Stimulated activated CD8-positive, alpha-beta memory T cell treated with anti-CD3 and anti-CD28 coated beads, Interleukin-7, amount 100 ng/mL, for 48 hours (primary cell): Measurements from ENCODE around the gene RPS6KB2.

Experiments
- DNase-seq, 2 donors: peaks; one replicate each; pipeline ENCODE4 v3.0.0-alpha.2; 2020; ENCODE audit warnings: low read depth in 1 of 2; ENCODE audit errors: extremely low read depth in 1 of 2

Gene RPS6KB2

GRCh38 chr11:67428052-67429001, at the start of gene RPS6KB2:
RPS6KB2 (plus strand) TSS chr11:67428494; CDS start chr11:67428546, 52 bp downstream.
- DNase-seq = peak; percentile 97

- DNase-seq = no peak
Observed at GRCh38 chr11:67378544-67378943, 49.8 kb upstream of the RPS6KB2 start.

- no peak for DNase-seq
Observed at GRCh38 chr11:67379061-67380058, 48.9 kb upstream of the RPS6KB2 start.

- no peak for DNase-seq
Observed at GRCh38 chr11:67381244-67381972, 46.9 kb upstream of the RPS6KB2 start.

GRCh38 chr11:67382276-67383136, 45.8 kb upstream of the RPS6KB2 start:
- peak; percentile 69 to 71 for DNase-seq

- DNase-seq = no peak
Observed at GRCh38 chr11:67384851-67385366, 43.4 kb upstream of the RPS6KB2 start.

- DNase-seq = no peak
Observed at GRCh38 chr11:67387069-67387468, 41.2 kb upstream of the RPS6KB2 start.

- no peak for DNase-seq
Observed at GRCh38 chr11:67387518-67387917, 40.8 kb upstream of the RPS6KB2 start.

- no peak for DNase-seq
Observed at GRCh38 chr11:67389477-67389876, 38.8 kb upstream of the RPS6KB2 start.

GRCh38 chr11:67390947-67391303, 37.4 kb upstream of the RPS6KB2 start:
- no peak for DNase-seq

GRCh38 chr11:67391304-67392182, 36.8 kb upstream of the RPS6KB2 start, which contains the start of gene RAD9A:
RAD9A (plus strand) TSS chr11:67391986; CDS start chr11:67392045, 59 bp downstream.
- peak; percentile 87 to 88 for DNase-seq

GRCh38 chr11:67392183-67392715, 36.0 kb upstream of the RPS6KB2 start:
- no peak for DNase-seq

GRCh38 chr11:67393437-67393836, 34.9 kb upstream of the RPS6KB2 start:
- no peak for DNase-seq

GRCh38 chr11:67393990-67394389, 34.3 kb upstream of the RPS6KB2 start:
- no peak for DNase-seq

GRCh38 chr11:67395555-67396258, 32.6 kb upstream of the RPS6KB2 start:
- no peak for DNase-seq

GRCh38 chr11:67396259-67396581, 32.1 kb upstream of the RPS6KB2 start:
- DNase-seq = no peak

GRCh38 chr11:67396587-67397389, 31.5 kb upstream of the RPS6KB2 start:
- DNase-seq = no peak
